Neural cell (in vitro differentiated cells): ENCODE results near the gene KDM4C. TPM values are rescaled to one million over a fixed set of nuclear protein-coding genes. Genes with fewer than 3 reads are reported as not detected.

ENCODE experiments used
- H2AFZ ChIP-seq: fragments of 200-600, 300-800 bp; sonication (generic), shearing (Covaris generic); 2 replicates; pipeline ENCODE4 v1.6.0; 2014; ENCODE audit warnings: low read depth, mild to moderate bottlenecking, antibody characterized with exemption, low read length, moderate library complexity
- H3F3A ChIP-seq: fragments of 200-600 bp; shearing (Covaris generic); 2 replicates; pipeline ENCODE4 v1.6.1; 2016; ENCODE audit warnings: mild to moderate bottlenecking, moderate library complexity, mixed read lengths, antibody characterized with exemption, low read length; ENCODE audit not compliant: insufficient read depth, poor library complexity, severe bottlenecking
- H3K27ac ChIP-seq: fragments of 200-600, 300-800 bp; sonication (generic), shearing (Covaris generic); 2 replicates; pipeline ENCODE4 v1.5.1; 2014; ENCODE audit warnings: mild to moderate bottlenecking, low read length, moderate library complexity
- H3K27me3 ChIP-seq: fragments of 300-800, 200-600 bp; sonication (generic), shearing (Covaris generic); 2 replicates; pipeline ENCODE4 v1.6.0; 2014; ENCODE audit warnings: mild to moderate bottlenecking, low read depth, low read length, moderate library complexity; ENCODE audit not compliant: insufficient read depth
- H3K36me3 ChIP-seq: fragments of 300-800, 200-600 bp; sonication (generic), shearing (Covaris generic); 2 replicates; pipeline ENCODE4 v1.5.1; 2014; ENCODE audit warnings: mild to moderate bottlenecking, antibody characterized with exemption, low read length, moderate library complexity; ENCODE audit not compliant: insufficient read depth
- H3K4me2 ChIP-seq: fragments of 300-800, 200-600 bp; sonication (generic), shearing (Covaris generic); 2 replicates; pipeline ENCODE4 v1.6.0; 2014; ENCODE audit warnings: mild to moderate bottlenecking, low read length
- H3K4me3 ChIP-seq: fragments of 300-800, 200-600 bp; sonication (generic), shearing (Covaris generic); 2 replicates; pipeline ENCODE4 v1.5.1; 2014; ENCODE audit warnings: mild to moderate bottlenecking, low read length, moderate library complexity
- H3K79me2 ChIP-seq: fragments of 200-600 bp; shearing (Covaris generic); replicated peaks from 2 replicates; pipeline ENCODE4 v1.6.0; 2014; ENCODE audit warnings: mild to moderate bottlenecking, low read length, moderate library complexity; ENCODE audit not compliant: insufficient read depth
- H3K9ac ChIP-seq: fragments of 300-800, 200-600 bp; sonication (generic), shearing (Covaris generic); 2 replicates; pipeline ENCODE4 v1.6.1; 2016; ENCODE audit warnings: mild to moderate bottlenecking, low read length, mixed read lengths
- H3K9me2 ChIP-seq: fragments of 200-600 bp; shearing (Covaris generic); 2 replicates; pipeline ENCODE4 v1.6.1; 2016; ENCODE audit warnings: mild to moderate bottlenecking, low read length, mixed read lengths; ENCODE audit not compliant: insufficient read depth
- H3K9me3 ChIP-seq: fragments of 200-600, 300-800 bp; sonication (generic), shearing (Covaris generic); 2 replicates; pipeline ENCODE4 v1.6.1; 2016; ENCODE audit warnings: mild to moderate bottlenecking, mixed run types, low read length, moderate library complexity, mixed read lengths
- H4K20me1 ChIP-seq: fragments of 200-600 bp; shearing (Covaris generic); 2 replicates; pipeline ENCODE4 v1.6.1; 2016; ENCODE audit warnings: mild to moderate bottlenecking, mixed run types; ENCODE audit not compliant: insufficient read depth
- EP300 ChIP-seq: fragments of 450-650 bp; conservative IDR thresholded peaks from 2 replicates; pipeline ENCODE4 v1.6.1; 2014; ENCODE audit warnings: antibody characterized with exemption, mild to moderate bottlenecking, moderate library complexity; ENCODE audit not compliant: poor library complexity, severe bottlenecking
- EZH2 ChIP-seq: fragments of 200-600, 300-800 bp; shearing (Covaris generic), sonication (generic); IDR thresholded peaks from 2 replicates; pipeline ENCODE4 v1.6.1; 2014; ENCODE audit warnings: antibody characterized with exemption, low read length, borderline replicate concordance, mild to moderate bottlenecking; ENCODE audit not compliant: insufficient read depth, poor library complexity, severe bottlenecking
- MXI1 ChIP-seq: fragments of 450-650 bp; conservative IDR thresholded peaks from 2 replicates; pipeline ENCODE4 v1.6.1; 2014; ENCODE audit warnings: antibody characterized with exemption, mild to moderate bottlenecking; ENCODE audit not compliant: poor library complexity, severe bottlenecking
- POLR2AphosphoS5 ChIP-seq: IDR thresholded peaks from 2 replicates; pipeline ENCODE4 v1.6.1; 2012
- RAD21 ChIP-seq: fragments of 450-650 bp; conservative IDR thresholded peaks from 2 replicates; pipeline ENCODE4 v1.6.1; 2014; ENCODE audit warnings: antibody characterized with exemption, mild to moderate bottlenecking, moderate library complexity
- REST ChIP-seq: IDR thresholded peaks from 2 replicates; pipeline ENCODE4 v1.6.1; 2012; ENCODE audit warnings: borderline replicate concordance
- SMC3 ChIP-seq: fragments of 450-650 bp; conservative IDR thresholded peaks from 2 replicates; pipeline ENCODE4 v1.6.1; 2014; ENCODE audit warnings: antibody characterized with exemption, mild to moderate bottlenecking, moderate library complexity; ENCODE audit not compliant: poor library complexity
- TAF1 ChIP-seq: IDR thresholded peaks from 2 replicates; pipeline ENCODE4 v1.6.1; 2012; ENCODE audit warnings: low read depth
- polyA plus RNA-seq: library from polyadenylated mRNA; depleted of rRNA; stranded (reverse); fragments of >200 nt; gene quantifications from 2 replicates; pipeline ENCODE4 v1.2.3, GENCODE V29; 2014
- TF ChIP-seq, protein P1 (sequence below): fragments of 450-650 bp; IDR thresholded peaks from 2 replicates; pipeline ENCODE4 v1.5.1; 2014; ENCODE audit warnings: antibody characterized with exemption, mild to moderate bottlenecking, moderate library complexity; ENCODE audit not compliant: poor library complexity, severe bottlenecking

KDM4C gene
- polyA plus RNA-seq, 1 donor from 2014 or later = 21.1 TPM

DNA sequence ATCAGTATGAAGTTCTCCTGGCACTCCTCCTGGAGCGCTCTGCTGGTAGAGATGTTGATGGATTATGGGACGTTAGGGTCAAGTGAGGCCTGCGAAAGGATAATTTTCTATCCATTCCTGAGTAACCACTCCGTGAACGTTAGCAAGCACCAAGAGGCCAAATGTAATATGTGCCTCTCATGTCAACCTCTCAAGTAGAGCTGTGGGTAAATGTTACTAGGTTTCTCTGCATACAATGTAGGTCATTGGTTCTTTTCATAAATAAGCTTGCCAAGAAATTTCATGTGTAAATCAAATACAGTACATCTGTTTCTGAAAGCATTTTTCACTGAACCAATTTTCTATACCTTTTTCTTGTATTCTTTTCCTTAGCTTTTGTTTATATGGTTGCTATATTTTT lies 126.3 kb downstream of the KDM4C start:
- H4K20me1 ChIP-seq = no peaks in the 10 kb centered on the region
- H3K79me2 ChIP-seq = no peaks in the 10 kb centered on the region
- no peak overlapping the region for H3K27ac ChIP-seq
- H3K9ac ChIP-seq = no peak overlapping the region
- H3F3A ChIP-seq = no peaks in the 10 kb centered on the region
- TF ChIP-seq TAF1 (no peak), MXI1 (no peak), REST (no peak), RAD21 (no peak), SMC3 (no peak)
- H3K9me3 ChIP-seq = no peaks in the 10 kb centered on the region
- no peak overlapping the region for H2AFZ ChIP-seq
- H3K36me3 ChIP-seq = no peaks in the 10 kb centered on the region
- no peak overlapping the region for H3K4me2 ChIP-seq
- no peaks in the 10 kb centered on the region for H3K9me2 ChIP-seq
- H3K27me3 ChIP-seq = no peaks in the 10 kb centered on the region
- H3K4me3 ChIP-seq = no peak overlapping the region

DNA sequence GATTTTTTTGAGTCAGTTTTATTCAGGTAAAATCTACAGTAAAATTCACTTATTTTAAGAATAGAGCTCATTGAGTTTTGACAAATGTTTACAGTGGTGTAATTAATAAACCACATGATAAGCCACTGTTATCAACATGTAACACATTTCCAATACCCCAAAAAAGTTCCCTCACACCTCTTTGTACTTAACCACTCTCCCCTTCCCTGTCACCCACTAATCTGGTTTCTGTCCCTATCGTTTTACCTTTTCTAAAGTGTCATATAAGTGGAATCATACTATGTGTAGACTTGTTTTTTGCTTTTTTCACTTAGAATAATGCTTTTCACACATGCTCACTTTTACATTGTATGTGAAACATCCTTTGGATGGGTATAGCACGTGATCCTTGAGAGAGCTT lies 127.2 kb downstream of the KDM4C start:
- no peak overlapping the region for H3K4me3 ChIP-seq
- no peaks in the 10 kb centered on the region for H3K9me3 ChIP-seq
- no peak overlapping the region for H3K27ac ChIP-seq
- H3K4me2 ChIP-seq = no peak overlapping the region
- TF ChIP-seq TAF1 = no peak
- TF ChIP-seq EZH2 = no peak
- no peaks in the 10 kb centered on the region for H3K9me2 ChIP-seq
- H3K27me3 ChIP-seq = no peaks in the 10 kb centered on the region
- no peak overlapping the region for H2AFZ ChIP-seq
- no peaks in the 10 kb centered on the region for H3F3A ChIP-seq
- no peaks in the 10 kb centered on the region for H3K79me2 ChIP-seq
- H4K20me1 ChIP-seq = no peaks in the 10 kb centered on the region
- no peaks in the 10 kb centered on the region for H3K36me3 ChIP-seq
- H3K9ac ChIP-seq = no peak overlapping the region

DNA sequence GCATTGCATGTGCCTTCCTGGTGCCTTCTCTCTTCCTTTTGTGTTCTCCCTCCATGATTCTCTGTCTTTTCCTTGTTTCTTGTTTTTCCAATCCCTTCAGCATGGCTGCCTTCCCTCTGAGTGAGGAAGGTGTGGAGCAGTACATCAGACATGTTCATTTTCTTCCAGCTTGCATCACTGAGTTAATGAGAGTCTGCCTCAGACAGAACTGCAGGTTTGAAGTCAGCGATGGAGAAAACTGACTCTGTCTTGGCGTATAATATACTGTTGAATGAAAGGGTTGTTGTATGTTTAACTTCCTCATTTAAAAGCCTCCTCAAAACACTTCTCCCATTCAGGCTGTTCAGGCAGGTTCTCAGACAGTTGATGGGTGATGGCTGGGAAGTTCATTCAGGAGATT lies 129.3 kb downstream of the KDM4C start:
- Histone ChIP-seq H3F3A (no peaks in the 10 kb centered on the region), H3K79me2 (no peaks in the 10 kb centered on the region), H2AFZ (no peak overlapping the region), H4K20me1 (no peaks in the 10 kb centered on the region), H3K4me2 (no peak overlapping the region), H3K27ac (peak overlapping the region; percentile 43), H3K9me2 (no peaks in the 10 kb centered on the region), H3K9me3 (no peaks in the 10 kb centered on the region), H3K4me3 (no peak overlapping the region), H3K27me3 (no peaks in the 10 kb centered on the region), H3K36me3 (no peaks in the 10 kb centered on the region), H3K9ac (no peak overlapping the region)
- no peak for TF ChIP-seq MXI1
- TF ChIP-seq TAF1 = no peak
- TF ChIP-seq RAD21 = no peak
- TF ChIP-seq, protein P1, sequence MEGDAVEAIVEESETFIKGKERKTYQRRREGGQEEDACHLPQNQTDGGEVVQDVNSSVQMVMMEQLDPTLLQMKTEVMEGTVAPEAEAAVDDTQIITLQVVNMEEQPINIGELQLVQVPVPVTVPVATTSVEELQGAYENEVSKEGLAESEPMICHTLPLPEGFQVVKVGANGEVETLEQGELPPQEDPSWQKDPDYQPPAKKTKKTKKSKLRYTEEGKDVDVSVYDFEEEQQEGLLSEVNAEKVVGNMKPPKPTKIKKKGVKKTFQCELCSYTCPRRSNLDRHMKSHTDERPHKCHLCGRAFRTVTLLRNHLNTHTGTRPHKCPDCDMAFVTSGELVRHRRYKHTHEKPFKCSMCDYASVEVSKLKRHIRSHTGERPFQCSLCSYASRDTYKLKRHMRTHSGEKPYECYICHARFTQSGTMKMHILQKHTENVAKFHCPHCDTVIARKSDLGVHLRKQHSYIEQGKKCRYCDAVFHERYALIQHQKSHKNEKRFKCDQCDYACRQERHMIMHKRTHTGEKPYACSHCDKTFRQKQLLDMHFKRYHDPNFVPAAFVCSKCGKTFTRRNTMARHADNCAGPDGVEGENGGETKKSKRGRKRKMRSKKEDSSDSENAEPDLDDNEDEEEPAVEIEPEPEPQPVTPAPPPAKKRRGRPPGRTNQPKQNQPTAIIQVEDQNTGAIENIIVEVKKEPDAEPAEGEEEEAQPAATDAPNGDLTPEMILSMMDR = no peak
- no peak for TF ChIP-seq SMC3
- no peak for TF ChIP-seq REST
- TF ChIP-seq POLR2AphosphoS5 = no peak
- TF ChIP-seq EZH2 = no peak
- no peak for TF ChIP-seq EP300
